HG03442 (cell line): ENCODE measurements around the gene HOXD3.

Source experiments
- ATAC-seq: cut with Tn5 transposase; IDR thresholded peaks from one replicate; pipeline ENCODE4 v1.9.1; 2021; ENCODE audit warnings: mild to moderate bottlenecking, moderate library complexity; ENCODE audit not compliant: unreplicated experiment

HOXD3 gene

GRCh38 chr2:176132205-176133171, 24.6 kb upstream of the HOXD3 start:
- ATAC-seq, result no peak

- ATAC-seq, result no peak
Measured at GRCh38 chr2:176133389-176133788, 23.7 kb upstream of the HOXD3 start.

DNA sequence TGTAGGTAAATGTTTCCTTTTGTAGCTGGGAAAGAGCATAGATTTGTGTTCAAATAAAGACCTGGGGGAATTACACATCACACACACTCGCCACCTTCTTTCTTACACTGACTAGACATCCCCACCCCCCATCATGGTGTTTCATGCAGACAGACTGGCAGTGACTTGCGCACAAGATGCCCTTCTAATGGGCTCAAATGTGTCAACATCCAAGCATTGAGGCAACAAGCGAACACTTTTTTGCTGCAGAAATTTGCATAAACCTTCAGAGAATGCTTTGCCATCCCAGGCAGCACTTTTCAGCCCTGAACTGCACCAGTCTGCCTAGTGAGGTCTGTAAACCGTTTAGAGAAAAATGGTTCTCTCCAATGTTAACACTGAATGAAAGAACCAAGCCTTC, 23.1 kb upstream of the HOXD3 start:
- no peak for ATAC-seq

- ATAC-seq, result no peak
Measured at GRCh38 chr2:176135035-176135440, 22.1 kb upstream of the HOXD3 start.

DNA sequence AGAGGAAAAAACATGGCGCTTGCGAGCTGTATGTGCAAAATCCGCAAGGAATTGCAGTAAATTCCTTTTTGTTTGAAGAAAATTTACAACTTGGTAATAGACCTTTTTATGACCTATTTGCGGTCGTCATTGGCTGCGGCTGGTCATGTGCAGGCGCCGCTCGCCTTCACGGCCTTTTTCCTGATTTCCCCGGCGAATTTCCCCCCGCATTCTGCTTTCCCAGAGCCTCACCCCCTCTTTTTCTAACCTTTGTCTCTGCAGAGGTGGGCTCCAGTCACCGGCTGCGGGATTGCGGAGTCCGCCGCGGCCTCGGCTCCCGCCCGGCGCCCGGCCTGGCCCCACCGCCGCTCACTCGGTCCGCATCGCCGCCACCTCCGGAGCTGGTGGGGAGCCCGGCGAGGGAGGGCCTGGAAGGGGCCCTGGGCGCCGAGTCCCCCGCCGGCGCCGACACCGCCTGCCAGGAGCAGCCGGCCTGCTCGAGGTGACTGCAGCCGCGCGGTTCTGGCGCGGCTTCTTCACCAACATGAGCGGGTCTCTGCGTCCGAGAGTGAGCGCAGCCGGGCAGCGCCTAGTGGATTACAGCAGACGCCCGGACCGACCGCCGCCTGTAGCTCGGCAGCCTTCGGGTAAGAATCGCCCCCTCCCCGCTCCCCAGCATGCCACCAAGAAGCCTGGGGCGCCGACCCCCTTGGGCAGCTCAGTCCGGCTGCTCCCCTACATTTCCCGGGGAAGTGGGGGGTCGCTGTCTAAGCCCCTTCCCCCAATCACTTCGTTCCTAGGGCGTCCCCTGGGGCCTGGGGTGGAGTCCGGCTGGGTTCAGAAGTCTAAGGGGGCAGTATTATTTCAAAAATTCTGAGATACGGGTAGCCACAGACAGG, 20.5 kb upstream of the HOXD3 start:
- no peak for ATAC-seq

DNA sequence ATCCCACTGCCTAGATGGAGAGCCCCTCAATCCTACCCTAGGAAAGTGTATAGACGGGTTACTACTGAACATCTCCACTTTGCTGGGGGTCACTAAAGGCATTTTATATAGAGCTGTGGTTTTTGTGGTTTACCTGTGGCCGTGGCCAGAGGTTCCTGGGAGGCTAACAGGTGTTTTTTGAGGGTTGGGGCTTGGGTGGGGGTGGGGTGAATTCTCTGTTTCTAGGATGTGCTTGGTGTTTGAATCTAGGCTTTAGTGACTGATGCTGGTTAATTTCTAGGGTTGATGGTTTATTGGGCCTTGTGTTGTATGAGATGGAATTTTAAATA, 19.9 kb upstream of the HOXD3 start:
- no peak for ATAC-seq

DNA sequence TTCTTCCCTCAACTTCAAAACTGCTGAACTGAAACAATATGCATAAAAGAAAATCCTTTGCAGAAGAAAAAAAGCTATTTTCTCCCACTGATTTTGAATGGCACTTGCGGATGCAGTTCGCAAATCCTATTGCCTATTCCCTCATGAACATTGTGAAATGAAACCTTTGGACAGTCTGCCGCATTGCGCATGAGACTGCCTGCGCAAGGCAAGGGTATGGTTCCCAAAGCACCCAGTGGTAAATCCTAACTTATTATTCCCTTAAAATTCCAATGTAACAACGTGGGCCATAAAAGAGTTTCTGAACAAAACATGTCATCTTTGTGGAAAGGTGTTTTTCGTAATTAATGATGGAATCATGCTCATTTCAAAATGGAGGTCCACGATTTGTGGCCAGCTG, 19.2 kb upstream of the HOXD3 start:
- ATAC-seq, result no peak

DNA sequence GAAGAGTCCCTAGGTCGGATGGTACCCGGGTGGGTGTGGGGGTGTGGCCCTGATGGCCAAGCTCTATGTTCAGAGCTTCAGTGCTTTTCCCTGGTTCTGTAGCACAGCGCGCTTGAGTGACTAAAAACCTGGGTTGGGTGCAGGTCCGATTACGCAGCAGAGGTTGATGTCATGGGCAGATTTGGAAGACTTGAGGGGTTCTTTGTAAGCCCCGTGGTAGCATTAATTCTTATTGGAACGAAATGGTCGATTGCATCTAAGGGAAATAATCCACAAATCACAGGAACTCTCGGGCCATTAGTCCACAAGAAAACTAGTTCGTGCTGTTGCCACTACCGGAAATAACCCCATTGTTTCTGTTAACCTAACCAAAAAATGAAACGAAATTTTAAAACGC, 18.6 kb upstream of the HOXD3 start:
- no peak for ATAC-seq

DNA sequence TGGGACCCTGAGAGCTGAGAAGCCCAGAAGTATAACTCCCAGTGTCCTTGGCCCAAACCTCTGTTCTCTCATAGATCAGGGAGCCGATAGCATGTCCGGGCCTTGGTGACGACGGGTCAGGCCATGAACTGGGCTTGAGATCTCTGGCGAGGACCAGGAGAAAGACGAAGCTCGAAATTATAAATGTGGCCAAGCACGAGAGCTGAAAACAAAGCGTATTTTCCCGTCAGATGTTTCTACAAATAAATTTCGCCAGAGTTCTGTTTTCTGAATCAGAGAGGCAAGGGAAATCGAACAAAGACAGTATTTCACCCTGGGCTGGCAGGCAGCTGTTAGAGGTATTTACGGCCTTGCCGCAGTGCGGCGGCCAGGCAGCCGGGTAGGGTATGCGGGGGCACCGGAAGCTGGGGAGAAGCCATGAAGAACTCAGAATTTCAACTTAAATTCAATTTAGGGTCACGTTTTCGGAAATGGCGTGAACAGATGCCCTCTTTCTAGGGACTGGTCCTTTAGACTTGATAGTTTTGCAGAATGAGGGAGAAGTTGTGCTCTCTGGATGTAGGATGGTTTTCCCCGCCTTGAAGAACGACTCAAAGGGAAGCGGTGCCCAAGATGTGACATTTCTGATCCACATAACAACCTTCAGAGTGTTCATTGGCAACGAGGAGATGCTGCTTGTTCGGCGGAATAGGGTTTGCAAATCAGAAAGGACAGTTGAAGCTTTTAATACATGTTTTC, 18.0 kb upstream of the HOXD3 start:
- ATAC-seq, result no peak

DNA sequence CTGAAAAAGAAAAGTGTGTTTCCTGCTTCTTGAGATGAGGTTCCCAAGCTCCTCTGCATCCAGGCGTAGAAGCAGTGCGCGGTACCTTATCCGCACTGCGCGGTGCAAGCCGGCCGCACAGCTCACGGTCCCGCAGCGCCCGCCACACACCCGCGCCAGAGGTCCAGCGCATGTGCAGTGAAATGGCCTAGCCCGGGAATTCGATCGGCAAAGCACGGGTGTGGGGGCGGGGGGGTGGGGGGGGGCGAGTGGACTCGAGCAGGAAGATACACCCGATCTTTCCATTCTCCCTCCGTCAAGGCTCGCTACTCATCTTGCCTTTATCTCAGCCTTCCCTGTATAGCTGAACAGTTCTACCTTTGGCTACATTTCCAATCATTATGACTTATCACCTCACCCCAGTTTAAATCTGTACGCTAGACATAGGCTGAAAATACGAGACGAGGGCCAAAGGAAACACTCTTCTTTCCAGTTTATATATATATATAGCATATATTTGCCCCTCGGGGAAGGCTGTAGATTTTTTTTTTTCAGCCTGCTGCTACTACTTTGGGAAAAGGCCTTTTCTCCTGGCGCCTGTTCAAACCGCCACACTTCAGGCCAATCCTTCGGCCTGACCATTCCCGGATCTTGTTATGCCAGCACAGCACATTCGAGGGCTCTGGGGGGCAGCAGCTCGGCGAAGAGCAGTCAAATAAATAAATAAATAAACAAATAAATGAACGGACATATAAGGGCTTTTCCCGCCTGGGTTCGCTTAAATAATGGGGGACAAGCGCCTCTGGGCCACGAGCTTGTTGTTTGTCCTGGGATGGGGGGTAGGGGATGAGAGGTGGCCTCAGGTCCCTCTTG, 17.2 kb upstream of the HOXD3 start:
- no peak for ATAC-seq

DNA sequence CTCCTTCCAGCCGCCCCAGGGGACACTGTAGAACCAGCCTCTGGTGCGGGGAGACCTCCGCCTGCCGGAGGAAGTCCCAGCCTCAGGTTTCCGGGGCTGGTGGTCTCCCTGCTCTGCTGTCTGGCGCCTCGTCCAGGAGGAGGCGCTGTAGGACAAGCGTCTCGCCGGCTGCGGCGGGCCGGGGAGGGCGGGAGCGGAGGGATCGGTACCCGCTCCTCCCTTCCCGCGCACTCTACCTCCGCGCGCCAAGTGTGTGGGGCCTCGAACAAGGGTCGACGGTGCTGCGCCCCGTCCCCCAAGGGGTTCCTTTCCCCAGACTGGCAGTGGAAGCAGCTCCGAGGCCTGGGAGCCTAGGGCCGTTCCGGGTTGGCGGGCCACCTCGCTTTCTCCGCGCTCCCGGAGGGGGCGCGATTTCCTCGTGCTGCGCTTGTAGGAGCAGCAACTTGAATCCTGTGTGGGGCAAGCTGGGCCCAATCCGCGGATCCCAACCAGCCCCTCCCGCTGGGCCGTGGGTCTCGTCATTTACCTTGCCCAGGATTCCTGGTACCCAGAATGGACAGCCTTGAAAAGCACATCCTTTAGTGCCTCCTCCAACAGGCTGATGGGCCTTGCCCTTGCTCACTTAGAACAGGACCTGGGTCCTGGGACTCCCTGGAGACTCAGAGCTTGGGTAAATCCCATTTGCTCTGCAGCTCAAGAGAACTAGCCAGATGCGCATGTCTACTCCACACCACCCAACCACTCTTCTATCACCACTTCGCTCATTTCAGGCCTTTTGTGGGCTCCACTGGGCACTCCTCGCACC, 16.4 kb upstream of the HOXD3 start:
- ATAC-seq, result peak; percentile 93

GRCh38 chr2:176142281-176142680, 14.8 kb upstream of the HOXD3 start:
- ATAC-seq, result no peak

DNA sequence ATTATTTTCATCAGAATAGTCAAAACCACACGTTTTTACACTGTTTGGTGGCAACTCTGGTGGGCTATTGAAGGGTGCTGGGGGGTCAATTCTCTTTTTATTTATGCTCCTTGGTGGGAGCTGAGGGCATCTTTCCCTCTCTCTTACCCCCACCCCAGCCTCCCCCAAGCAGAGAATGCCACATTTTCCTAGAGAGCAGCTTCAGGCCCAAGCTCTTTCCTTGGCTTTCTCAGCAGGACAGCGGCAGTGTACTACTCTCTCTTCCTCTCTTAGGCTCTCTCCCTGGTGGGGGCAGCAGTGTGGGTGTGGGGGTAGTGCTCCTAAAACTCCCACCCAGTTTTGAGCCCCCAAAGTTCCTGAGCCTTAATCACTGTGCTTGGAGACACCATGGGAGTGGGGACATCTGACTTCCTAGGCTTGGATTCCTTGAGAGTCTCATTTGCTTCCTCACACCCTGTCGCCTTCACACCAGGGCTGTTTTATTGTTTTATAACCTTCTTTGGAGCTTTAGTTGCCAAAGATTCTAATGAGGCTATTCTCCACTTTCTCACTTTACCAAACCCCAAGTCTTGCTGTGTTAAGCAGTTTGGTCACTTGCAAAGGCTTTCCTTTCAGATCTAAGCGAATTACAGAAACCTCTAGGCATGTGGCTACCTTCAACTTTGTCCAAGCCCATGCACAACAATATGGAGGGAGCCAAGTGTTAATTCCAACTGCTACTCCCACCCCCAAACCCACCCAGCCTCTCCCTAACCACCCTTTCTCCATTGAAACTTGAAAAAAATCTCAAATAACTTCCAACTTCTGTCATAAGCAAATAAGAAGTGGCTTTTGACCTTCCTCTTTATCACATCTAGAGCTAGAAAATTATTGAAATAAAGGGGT, 11.8 kb upstream of the HOXD3 start:
- no peak for ATAC-seq

DNA sequence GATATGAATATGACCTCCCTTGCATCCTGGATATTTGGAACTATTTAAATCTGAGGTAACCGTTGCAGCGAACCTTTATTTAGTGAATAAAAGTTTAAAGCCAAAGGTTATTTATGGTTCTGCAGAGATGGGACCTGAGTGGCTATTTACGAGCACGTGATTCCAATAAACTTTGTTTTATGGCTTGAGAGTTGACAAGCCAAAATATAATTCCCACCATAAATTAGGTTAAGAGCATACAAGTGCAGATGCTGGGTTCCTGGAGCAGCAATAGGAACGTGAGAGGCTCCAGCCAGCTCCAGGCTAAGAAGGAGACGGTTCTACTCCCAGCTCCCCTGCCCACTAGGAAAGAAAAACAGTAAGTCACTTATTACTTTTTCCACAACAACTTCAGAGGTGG, 11.0 kb upstream of the HOXD3 start:
- ATAC-seq, result no peak

DNA sequence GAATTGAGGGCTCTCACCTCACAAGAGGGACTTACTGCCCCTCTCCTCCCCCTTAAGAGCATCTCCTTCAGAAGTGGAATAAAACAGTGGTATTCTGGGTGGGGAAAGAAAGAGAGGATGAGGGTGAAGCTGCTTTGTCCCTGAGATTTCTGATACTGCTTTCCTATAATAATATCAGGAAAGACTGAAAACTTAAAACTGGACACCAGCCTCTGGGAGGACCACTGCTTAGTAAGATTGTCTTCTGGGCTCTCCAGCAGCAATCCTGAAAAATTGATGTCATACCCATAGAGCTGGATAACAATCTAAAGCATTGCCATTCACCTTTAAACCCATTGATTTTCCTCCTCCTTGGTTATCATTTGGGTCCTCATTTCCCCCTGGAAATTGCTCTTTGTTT, 10.5 kb upstream of the HOXD3 start:
- ATAC-seq, result no peak

DNA sequence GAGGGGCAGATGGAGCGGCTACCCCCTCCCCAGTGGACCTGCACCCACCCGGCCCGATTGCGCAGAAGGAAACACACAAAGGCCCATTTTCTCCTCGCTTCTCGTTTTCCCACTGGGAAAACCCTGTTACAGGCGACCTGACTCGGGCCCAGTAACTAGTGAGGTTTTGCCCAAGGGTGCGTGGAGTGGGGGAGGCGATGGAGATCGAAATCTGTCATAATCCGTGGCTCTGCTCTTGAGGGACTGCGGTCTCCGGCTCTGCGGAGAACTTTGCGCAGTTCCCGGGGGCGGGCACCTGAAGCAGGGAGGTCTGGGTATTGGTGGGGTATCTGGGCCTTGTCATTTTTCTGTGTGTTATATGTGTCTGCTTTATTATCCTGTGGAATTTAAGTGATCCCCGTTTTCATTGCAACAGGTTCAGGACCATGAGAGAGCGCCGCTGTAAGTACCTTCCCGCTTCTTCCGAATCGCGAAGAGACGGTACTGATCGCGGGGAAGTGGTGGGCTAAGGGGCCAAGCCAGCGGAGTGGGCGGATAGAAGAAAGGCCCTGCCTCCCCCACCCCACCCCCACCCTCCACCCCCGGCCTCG, 9.8 kb upstream of the HOXD3 start:
- no peak for ATAC-seq

- ATAC-seq, result no peak
Measured at GRCh38 chr2:176147800-176148496, 9.2 kb upstream of the HOXD3 start.
